GM12878 (cell line): ENCODE data around the gene HK1.

Source experiments
- BCL11A ChIP-seq: IDR thresholded peaks from 2 replicates; pipeline ENCODE4 v1.6.1; 2011; ENCODE audit warnings: low read depth, low read length
- CBFB ChIP-seq: IDR thresholded peaks from 2 replicates; pipeline ENCODE4 v1.6.1; 2016; ENCODE audit warnings: antibody characterized with exemption, low read depth
- CTCF ChIP-seq, 3 experiments: IDR thresholded peaks in 2 of 3; conservative IDR thresholded peaks in 1 of 3; 2 replicates each; pipeline ENCODE4 v1.5.1; 2011; ENCODE audit warnings: low read depth in 3 of 3, low read length in 3 of 3, mild to moderate bottlenecking in 3 of 3, control low read depth in 2 of 3, moderate library complexity in 2 of 3, inconsistent platforms in 1 of 3, mixed read lengths in 1 of 3; ENCODE audit not compliant: control insufficient read depth in 2 of 3, insufficient read depth in 1 of 3; ENCODE audit errors: extremely low read depth in 1 of 3
- EZH2 ChIP-seq: IDR thresholded peaks from 2 replicates; pipeline ENCODE4 v1.6.1; 2012; ENCODE audit warnings: low read depth, mild to moderate bottlenecking, control low read depth, inconsistent platforms, low read length, borderline replicate concordance; ENCODE audit not compliant: control insufficient read depth
- MAX ChIP-seq: IDR thresholded peaks from 2 replicates; pipeline ENCODE4 v1.6.1; 2012; ENCODE audit warnings: low read depth, low read length, improper control_type of control experiment
- RAD51 ChIP-seq: fragments of 450-650 bp; IDR thresholded peaks from 2 replicates; pipeline ENCODE4 v1.6.1; 2016; ENCODE audit warnings: moderate library complexity, mild to moderate bottlenecking, inconsistent platforms
- SIN3A ChIP-seq: IDR thresholded peaks from 2 replicates; pipeline ENCODE4 v1.6.1; 2012; ENCODE audit warnings: low read depth, low read length, improper control_type of control experiment
- SMC3 ChIP-seq: IDR thresholded peaks from 2 replicates; pipeline ENCODE4 v1.6.1; 2011; ENCODE audit warnings: low read length, improper control_type of control experiment, borderline replicate concordance
- TAF1 ChIP-seq: IDR thresholded peaks from 2 replicates; pipeline ENCODE4 v1.6.1; 2011; ENCODE audit warnings: mild to moderate bottlenecking, low read depth, low read length, borderline replicate concordance
- USF2 ChIP-seq: IDR thresholded peaks from 2 replicates; pipeline ENCODE4 v1.6.1; 2011; ENCODE audit warnings: low read depth, low read length, improper control_type of control experiment, borderline replicate concordance
- YBX1 ChIP-seq: fragments of 450-650 bp; IDR thresholded peaks from 2 replicates; pipeline ENCODE4 v1.6.1; 2016; ENCODE audit warnings: antibody characterized with exemption

- no peak for TF ChIP-seq CTCF (IDR thresholded peaks at IDR 0.05 in 2 of 3, conservative IDR thresholded peaks at IDR 0.05 in 1 of 3; ENCODE audit: control insufficient read depth in 2 of 3, extremely low read depth in 1 of 3, insufficient read depth in 1 of 3, low read depth in 3 of 3, low read length in 3 of 3)
- no peak for TF ChIP-seq RAD51
- no peak for TF ChIP-seq CBFB
- no peak for TF ChIP-seq USF2
- no peak for TF ChIP-seq EZH2
- no peak for TF ChIP-seq YBX1
- TF ChIP-seq SIN3A: no peak
- TF ChIP-seq BCL11A: no peak
- TF ChIP-seq MAX: no peak
- no peak for TF ChIP-seq TAF1
- no peak for TF ChIP-seq SMC3
These were observed 161.7 kb downstream of the HK1 start for GRCh38 chr10:69439813-69440506.
